ENCODE measurements around the gene TTC3. TPM values are rescaled to one million over a fixed set of nuclear protein-coding genes. Genes with fewer than 3 reads are reported as not detected.

Gene TTC3
- total RNA-seq, 1 donor from 2014 or later = 127 TPM

GRCh38 chr21:37223804-37224345 lies 150.8 kb downstream of the TTC3 start:
- DNase-seq (ENCODE audit: low read depth in 2 of 2) = no peak

- DNase-seq (ENCODE audit: low read depth in 2 of 2) = no peak
These were observed 152.1 kb downstream of the TTC3 start for GRCh38 chr21:37224861-37225839.

- no peak for DNase-seq (ENCODE audit: low read depth in 2 of 2)
These were observed 153.2 kb downstream of the TTC3 start for GRCh38 chr21:37226041-37226920.

GRCh38 chr21:37227071-37228002 lies 154.3 kb downstream of the TTC3 start:
- no peak for DNase-seq (ENCODE audit: low read depth in 2 of 2)

GRCh38 chr21:37228003-37228400 lies 154.9 kb downstream of the TTC3 start:
- DNase-seq (ENCODE audit: low read depth in 2 of 2) = no peak

- no peak for DNase-seq (ENCODE audit: low read depth in 2 of 2)
These were observed 157.7 kb downstream of the TTC3 start for GRCh38 chr21:37230632-37231248.

- DNase-seq (ENCODE audit: low read depth in 2 of 2) = no peak
These were observed 158.2 kb downstream of the TTC3 start for GRCh38 chr21:37231249-37231645.

GRCh38 chr21:37231671-37232070 lies 158.6 kb downstream of the TTC3 start:
- DNase-seq (ENCODE audit: low read depth in 2 of 2) = no peak

- DNase-seq (ENCODE audit: low read depth in 2 of 2) = no peak
These were observed 159.4 kb downstream of the TTC3 start for GRCh38 chr21:37232274-37233018.

GRCh38 chr21:37233551-37234146 lies 160.6 kb downstream of the TTC3 start:
- DNase-seq (ENCODE audit: low read depth in 2 of 2) = no peak

- no peak for DNase-seq (ENCODE audit: low read depth in 2 of 2)
These were observed 164.3 kb downstream of the TTC3 start for GRCh38 chr21:37237346-37237745.

GRCh38 chr21:37237764-37238163 lies 164.7 kb downstream of the TTC3 start:
- DNase-seq (ENCODE audit: low read depth in 2 of 2) = peak; percentile 21 to 36

- DNase-seq (ENCODE audit: low read depth in 2 of 2) = no peak
These were observed 167.9 kb downstream of the TTC3 start for GRCh38 chr21:37240978-37241377.

- no peak for DNase-seq (ENCODE audit: low read depth in 2 of 2)
These were observed 168.4 kb downstream of the TTC3 start for GRCh38 chr21:37241426-37241825.

- DNase-seq (ENCODE audit: low read depth in 2 of 2) = no peak
These were observed 170.9 kb downstream of the TTC3 start for GRCh38 chr21:37243961-37244360.

- no peak for DNase-seq (ENCODE audit: low read depth in 2 of 2)
These were observed 171.5 kb downstream of the TTC3 start for GRCh38 chr21:37244501-37245095.

GRCh38 chr21:37245151-37245550 lies 172.1 kb downstream of the TTC3 start:
- DNase-seq (ENCODE audit: low read depth in 2 of 2) = no peak

- DNase-seq (ENCODE audit: low read depth in 2 of 2) = no peak
These were observed 175.2 kb downstream of the TTC3 start for GRCh38 chr21:37248298-37248697.

Measured in lung microvascular endothelial cell (primary cell).